ENCODE measurements around the gene IGDCC3.

DNA sequence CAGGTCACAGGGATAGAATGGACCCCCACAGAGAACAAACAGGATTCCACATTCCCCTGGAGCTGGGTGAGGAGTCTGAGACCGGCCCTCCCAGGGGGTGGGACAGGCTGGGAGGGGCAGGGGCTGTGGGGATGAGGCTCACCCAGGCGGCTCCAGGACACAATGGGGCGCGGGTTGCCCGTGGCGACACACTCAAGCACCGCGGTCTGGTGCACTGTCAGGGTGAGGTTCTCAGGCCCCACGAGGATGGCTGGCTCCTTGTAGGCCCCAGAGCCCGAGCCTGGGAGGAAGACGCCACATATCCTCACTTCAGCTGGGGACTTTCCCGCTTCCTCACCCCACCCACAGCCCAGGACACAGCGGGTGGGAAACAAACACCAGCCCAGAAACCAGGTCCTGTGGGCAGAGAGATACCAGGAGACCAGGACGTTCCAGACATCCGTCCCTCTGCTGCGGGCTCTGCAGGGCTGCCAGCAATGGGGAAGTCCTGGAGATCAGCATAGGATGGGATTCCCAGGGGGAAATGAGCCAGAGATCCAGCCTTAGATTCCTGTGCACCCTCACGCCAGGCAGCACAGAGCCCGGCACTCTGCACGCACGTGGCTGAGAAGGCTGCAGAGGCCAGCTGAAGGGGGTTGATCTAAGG is 43.1 kb downstream of the IGDCC3 start:
- TF ChIP-seq EZH2 (IDR thresholded peaks at IDR 0.05; ENCODE audit: borderline replicate concordance, low read depth, low read length, poor library complexity, severe bottlenecking) (no peak), CTCF (conservative IDR thresholded peaks at IDR 0.05; ENCODE audit: low read depth, low read length) (no peak)

All from A673 (cell line).